ENCODE measurements around the gene RD3L.

- no peak for TF ChIP-seq CBX3 (IDR thresholded peaks at IDR 0.05; ENCODE audit: low read depth)
- TF ChIP-seq CTCF (IDR thresholded peaks at IDR 0.05 in 2 of 3, conservative IDR thresholded peaks at IDR 0.05 in 1 of 3; ENCODE audit: borderline replicate concordance in 1 of 3, insufficient read depth in 1 of 3, low read depth in 2 of 3, low read length in 2 of 3), result no peak
- no peak for TF ChIP-seq SIN3A (IDR thresholded peaks at IDR 0.05; ENCODE audit: low read depth)
Observed at GRCh38 chr14:103927566-103927965, 14.8 kb downstream of the RD3L start.
